SIG-M5 (cell line): Measurements from ENCODE around the gene DPYSL3.
"Not testable (repeated sequence)": the region's sequence is repeated elsewhere in the genome, so short reads cannot be mapped to it uniquely, and the experiment has no call there.

Source experiments
- DNase-seq: peaks from one replicate; lab custom pipeline; 2025; lab: John Stamatoyannopoulos, UW

DPYSL3 gene

DNA sequence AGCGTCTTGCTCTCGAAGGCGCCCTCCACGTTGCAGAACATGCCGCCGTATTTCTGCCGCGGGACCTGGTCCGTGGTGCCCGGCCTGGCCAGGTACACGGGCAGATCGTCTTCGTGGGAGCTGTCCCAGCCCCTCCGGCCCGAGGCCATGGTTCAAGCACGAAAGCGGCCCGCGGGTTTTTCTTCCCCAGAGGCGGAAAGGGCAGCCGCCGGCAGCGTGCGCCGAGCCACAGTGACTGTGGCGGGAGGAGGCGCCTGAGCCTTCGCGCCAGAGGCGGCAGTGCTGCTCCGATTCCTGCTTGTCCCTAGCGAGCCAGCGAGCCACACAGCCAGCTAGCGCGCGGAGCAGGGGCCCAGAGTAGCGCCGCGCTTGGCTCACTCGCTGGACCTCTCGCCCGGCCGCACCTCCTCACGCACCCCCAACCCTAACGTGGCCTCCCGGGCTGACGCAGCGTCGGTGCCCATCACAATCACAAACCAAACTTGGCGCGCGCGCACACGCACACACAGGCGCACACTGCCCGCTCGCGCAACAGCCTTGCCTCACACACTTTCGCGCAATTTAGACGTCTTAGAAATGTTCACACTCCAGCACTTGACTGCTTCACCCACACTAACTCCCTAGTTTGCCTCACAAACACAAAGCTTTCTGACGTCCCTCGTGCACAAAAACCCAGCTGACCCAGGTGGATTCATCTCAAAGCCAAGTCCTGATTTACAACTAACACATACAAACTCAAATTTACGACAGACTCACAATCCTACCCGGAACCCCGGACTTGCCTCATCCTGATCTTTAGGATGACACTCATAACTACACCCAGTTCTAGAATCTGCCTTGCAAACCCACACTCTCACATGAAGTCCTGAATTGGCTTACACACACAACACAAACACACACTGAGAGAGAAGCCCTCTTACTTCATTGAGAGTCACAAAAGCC is at the start of gene DPYSL3:
DPYSL3 (minus strand) TSS at position 359 of the 942 bp plus-strand sequence; CDS start at position 149, 210 bp downstream.
- no peak for DNase-seq

DNA sequence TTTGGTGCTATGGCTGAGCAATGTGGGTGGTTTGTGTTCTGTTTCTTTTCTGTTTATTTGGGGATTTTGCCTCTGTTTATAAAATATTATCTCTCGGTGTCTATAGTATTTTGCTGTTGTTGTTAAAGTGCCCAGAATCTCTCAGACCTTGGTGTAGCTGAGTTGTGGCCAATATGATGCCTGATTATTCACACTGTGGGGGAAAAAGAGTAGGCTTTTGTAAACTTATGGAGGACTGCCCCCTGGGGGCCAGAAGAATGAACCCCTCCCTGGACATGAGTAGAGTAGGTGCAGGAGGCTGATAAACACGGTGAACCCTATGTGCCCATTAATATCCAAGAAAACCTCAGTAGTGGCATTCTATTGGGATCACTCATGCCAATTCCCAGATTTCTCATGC is 49.0 kb upstream of the DPYSL3 start:
- DNase-seq, result no peak

GRCh38 chr5:147557876-147558745 is 48.2 kb upstream of the DPYSL3 start:
- DNase-seq, result no peak

DNA sequence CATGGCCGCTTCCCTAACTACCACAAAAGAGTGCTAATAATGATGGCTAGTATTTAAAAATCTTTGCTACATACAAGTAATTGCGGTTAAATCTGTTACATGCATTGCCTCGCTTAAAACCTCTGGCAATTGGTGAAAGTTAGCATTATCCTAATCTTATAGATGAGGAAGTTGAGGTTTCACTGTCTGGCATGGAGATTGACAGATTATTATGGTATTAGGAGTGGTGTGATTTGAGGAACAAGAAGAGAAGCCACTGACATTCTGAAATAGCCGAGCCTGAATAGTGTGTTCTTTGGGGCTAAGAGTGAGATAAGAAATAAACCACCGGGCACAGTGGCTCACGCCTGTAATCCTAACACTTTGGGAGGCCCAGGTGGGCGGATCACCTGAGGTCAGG is 45.3 kb upstream of the DPYSL3 start:
- DNase-seq, result no peak

- no peak for DNase-seq
These were observed 44.5 kb upstream of the DPYSL3 start for GRCh38 chr5:147554261-147554817.

- DNase-seq, result not testable (repeated sequence)
These were observed 43.9 kb upstream of the DPYSL3 start for GRCh38 chr5:147553817-147554216.

- no peak for DNase-seq
These were observed 43.0 kb upstream of the DPYSL3 start for GRCh38 chr5:147552897-147553296.

- no peak for DNase-seq
These were observed 41.8 kb upstream of the DPYSL3 start for GRCh38 chr5:147551677-147552076.

DNA sequence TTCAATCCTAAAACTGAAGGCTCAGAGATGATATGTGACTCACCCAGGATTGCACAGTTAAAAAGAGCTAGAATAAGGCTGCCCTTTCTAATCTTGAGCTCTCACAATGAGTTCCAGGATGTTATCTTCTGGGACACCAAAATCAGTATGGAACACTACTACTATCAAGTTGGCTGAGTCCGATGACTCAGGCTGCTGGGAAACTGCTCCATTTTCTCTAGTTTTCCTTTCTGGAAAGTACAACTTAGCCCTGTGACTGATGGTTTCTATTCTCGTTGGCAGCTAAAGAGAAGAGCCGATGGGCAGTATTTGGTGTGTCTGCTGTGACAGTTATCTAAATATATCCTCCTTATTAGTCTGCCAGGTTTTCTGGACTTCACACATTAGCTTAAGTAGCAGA is 37.9 kb upstream of the DPYSL3 start:
- no peak for DNase-seq

- DNase-seq, result no peak
These were observed 34.7 kb upstream of the DPYSL3 start for GRCh38 chr5:147544556-147544955.

DNA sequence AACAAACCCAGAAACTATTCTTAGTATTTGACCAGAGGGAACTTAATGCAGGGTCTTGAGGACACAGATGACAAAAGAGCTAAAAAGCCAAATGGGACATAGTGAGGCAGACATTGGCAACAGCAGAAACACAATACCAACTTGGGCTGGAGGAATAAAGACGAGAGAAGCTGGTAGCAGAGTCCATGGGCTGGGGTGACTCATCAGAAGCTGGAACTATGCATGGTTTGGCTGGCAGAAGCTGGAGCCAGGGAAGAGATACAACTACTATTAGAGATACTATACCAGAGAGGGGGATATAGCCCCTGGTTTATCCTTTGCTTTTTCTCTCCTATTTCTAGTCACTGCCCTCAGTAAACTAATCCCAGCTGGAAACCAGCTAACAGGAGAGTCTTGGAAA is 29.2 kb upstream of the DPYSL3 start:
- no peak for DNase-seq

GRCh38 chr5:147538236-147538635 is 28.4 kb upstream of the DPYSL3 start:
- DNase-seq, result no peak

DNA sequence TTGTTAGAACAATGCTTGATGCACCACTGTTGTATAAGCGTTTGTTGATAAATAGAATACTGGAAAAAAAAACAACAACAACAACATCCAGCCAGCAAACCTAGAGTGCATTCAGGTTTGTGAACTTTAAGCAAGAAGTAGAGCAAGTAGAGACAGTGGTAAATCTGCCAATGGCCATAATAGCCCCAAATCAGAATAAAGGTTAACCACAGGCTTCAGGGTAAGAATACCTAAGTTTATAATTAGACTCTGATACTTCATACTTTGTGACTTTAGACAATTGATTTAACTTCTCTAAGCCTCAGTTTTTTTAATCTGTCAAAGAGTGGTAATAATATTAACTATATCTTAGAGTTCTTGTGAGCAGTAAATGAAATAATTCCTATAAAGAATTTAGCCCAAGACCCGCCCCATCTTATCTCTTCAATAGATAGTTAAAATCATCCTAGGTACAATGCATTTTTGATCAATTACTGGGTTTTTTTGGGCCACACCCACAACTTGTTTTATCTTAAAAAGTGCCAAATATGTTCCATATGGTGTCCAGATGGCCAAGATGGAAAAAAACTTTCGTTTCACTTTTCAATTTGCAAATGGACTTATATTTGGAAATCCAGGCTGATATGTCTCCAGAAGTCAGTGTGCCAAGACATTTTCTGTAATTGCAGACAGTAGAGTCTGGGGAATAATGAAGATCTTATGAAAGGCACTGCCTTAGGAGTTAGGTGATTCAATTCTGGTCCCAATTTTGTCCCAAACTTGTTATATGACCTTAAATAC is 24.5 kb upstream of the DPYSL3 start:
- no peak for DNase-seq

GRCh38 chr5:147532156-147532555 is 22.3 kb upstream of the DPYSL3 start:
- no peak for DNase-seq

DNA sequence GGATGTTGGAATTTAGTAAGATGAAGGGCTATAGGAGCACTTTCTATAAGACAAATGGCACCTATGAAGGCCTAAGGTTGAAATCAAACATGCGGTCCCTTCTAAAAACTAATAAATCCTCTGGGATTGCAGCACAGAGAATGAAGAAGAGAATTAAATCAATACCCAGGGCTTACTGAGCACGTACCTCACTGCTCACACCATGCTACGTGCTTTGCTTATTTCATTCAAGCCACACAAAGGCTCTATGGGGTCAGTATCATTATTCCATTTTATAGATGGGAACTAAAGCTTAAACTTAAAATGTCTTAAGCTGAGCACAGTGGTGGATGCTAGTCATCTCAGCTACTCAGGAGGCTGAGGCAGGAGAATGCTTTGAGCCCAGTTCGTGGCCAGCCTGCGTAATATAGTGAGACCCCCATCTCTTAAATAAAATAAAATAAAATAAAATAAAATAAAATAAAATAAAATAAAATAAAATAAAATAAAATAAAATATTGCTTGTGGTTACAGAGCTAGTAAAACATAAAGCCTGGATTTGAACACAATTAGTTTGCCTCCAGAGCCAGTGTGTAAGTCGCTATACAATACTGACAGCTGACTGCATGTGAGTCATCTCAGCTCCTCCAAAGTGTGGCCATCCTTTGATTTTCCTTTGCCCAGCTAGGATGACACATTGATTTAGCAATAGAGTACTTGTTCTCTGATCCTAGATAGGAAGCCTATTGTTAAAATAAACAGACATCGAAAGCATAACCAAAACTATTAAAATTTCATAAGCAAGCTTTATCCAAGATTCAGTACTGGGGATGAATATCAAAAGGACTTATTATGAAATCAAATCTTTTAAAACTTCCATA is 20.9 kb upstream of the DPYSL3 start:
- no peak for DNase-seq

- no peak for DNase-seq
These were observed 13.2 kb upstream of the DPYSL3 start for GRCh38 chr5:147523069-147523468.

GRCh38 chr5:147522435-147522834 is 12.6 kb upstream of the DPYSL3 start:
- DNase-seq, result no peak

DNA sequence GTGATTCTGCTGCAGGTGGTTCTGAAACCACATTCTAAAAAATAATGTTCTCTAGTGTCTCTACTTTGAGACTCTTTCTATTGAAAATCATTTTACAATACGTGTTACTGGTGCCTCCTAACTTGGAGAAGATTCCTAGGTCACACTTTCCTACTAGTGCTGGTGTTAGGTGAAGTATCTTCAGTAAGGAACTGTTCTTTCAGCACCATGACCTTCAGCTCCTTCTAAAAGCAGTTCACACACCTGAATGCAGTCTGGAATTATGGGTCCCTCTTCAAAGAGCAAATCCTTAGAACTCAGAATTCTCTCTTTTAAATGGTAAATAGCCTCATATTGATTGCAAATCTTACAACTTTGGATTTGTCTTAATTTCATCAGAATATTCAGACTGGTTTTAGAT is 10.6 kb upstream of the DPYSL3 start:
- DNase-seq, result no peak

DNA sequence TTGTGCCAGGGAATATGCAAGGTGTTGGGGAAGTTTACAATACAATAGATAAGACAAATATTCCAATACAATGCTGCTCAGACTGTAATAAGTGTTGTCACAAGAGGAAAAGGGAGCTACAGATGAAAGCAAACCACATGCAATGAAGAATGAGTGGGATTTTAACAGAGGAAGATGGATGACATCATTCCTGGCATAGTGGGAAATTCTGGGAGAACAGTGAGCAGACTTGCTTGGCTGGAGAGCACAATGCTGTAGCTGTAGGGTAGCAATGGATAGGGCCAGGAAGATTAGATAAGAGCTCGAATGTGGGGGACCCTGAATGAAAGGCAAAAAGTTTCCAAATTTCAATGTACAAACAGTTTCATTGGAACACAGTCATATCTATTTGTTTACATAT is 9.5 kb upstream of the DPYSL3 start:
- DNase-seq, result no peak

- DNase-seq, result no peak
These were observed 7.5 kb upstream of the DPYSL3 start for GRCh38 chr5:147517383-147517782.

DNA sequence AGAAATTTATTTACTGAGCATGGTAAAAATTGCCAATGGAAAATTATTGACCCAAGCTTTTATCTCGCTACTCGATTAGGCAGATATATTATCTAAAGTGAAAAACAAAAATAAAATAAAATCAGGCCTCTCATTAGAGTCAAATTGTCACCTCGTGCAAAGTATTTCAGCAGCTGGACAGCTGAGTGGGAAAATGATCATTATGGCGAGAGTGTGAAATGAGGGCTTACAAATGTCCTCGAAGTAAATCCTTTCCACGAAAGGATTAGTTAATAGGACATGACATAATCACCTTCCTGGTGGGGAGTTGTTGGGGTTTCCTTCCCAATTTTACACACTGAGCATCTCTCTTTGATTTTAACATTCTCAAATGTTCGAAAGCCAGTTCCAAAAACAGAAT is 5.4 kb upstream of the DPYSL3 start:
- no peak for DNase-seq
